ENCODE data around the gene TUBB2B.
"Not testable (repeated sequence)": the region's sequence is repeated elsewhere in the genome, so short reads cannot be mapped to it uniquely, and the experiment has no call there.

TUBB2B gene

DNA sequence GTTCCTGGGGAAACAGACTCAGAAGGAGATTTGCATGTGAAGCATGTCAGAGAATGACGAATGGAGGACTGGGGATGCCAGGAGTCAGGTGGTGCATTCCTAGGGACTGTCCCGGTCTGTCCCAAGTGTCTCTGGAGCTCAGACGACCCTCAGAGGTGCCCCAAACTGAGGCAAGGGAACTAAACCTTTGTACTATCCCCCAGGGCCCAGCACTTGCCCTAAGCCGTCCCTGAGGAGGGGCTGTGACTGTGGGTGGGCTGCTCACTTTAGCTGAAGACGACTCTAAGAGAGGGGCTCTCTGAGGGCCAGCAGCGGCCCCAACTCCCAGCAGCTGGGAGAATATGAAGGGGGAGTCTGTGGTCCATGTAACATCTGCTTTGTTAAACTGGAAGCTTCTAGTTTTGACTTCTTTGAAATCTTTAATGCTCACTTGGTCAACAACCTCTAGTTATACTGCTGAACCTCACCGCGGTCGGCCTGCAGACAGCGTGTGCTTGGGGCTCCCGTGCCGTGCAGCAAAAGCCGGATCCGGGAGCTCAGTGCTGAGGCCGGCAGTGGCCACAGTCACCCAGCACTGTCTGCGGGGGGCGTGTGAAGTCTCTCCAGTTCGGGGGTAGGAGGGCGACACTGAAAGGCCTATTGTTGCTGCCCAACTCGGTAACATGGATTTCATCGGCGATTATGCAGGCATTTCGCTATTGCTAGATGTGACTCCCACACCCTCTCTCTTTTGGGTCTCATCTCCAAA is 34.2 kb downstream of the TUBB2B start:
- TF ChIP-seq, protein P1, sequence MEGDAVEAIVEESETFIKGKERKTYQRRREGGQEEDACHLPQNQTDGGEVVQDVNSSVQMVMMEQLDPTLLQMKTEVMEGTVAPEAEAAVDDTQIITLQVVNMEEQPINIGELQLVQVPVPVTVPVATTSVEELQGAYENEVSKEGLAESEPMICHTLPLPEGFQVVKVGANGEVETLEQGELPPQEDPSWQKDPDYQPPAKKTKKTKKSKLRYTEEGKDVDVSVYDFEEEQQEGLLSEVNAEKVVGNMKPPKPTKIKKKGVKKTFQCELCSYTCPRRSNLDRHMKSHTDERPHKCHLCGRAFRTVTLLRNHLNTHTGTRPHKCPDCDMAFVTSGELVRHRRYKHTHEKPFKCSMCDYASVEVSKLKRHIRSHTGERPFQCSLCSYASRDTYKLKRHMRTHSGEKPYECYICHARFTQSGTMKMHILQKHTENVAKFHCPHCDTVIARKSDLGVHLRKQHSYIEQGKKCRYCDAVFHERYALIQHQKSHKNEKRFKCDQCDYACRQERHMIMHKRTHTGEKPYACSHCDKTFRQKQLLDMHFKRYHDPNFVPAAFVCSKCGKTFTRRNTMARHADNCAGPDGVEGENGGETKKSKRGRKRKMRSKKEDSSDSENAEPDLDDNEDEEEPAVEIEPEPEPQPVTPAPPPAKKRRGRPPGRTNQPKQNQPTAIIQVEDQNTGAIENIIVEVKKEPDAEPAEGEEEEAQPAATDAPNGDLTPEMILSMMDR (conservative IDR thresholded peaks at IDR 0.05; ENCODE audit: control insufficient read depth, insufficient read depth, low read depth, low read length): no peak
- no peak for DNase-seq (ENCODE audit: low read depth)
- no peak overlapping the region for H3K4me3 ChIP-seq (ENCODE audit: control insufficient read depth, low read depth, low read length)

DNA sequence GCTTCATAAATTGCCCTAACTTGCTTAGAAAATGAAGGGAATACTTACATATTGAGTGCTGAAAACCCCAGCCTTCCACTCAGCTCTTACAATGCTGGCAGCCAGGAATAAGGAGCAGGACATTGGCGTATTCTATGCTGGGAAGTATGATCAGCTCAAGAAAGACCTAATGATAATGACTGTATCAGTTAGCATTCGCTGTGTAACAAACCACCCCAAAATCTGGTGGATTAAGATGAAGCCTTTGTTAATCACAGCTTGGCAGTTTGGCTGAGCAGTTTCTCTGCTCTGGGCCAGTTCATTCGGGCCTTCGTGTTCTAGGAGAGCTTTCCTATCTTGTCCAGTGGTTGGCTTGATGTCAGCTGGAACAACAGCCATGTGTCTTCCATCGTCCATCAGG is 36.7 kb downstream of the TUBB2B start:
- DNase-seq (ENCODE audit: low read depth): no peak
- TF ChIP-seq, protein P1 (conservative IDR thresholded peaks at IDR 0.05; ENCODE audit: control insufficient read depth, insufficient read depth, low read depth, low read length): no peak
- H3K4me3 ChIP-seq (ENCODE audit: control insufficient read depth, low read depth, low read length): no peak overlapping the region

DNA sequence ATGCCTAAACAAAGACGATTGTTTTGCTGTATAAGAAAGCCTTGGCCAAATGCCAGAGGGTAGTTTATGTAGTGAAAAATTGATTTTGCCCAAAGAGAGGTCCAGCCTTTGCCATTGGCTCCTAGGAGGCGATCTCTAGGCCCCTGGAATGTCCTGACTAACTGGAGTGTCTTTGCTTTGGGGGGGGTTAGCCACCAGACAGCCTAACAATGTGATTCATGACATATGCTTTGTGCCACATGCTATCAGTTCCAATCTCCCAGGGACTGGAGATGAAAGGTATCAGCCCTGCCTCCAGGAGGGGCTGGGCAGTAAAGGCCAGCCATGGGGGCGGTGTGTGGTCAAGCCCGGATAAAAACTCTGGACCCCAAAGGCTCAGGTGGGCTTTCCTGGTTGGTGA is 37.4 kb downstream of the TUBB2B start:
- TF ChIP-seq, protein P1 (conservative IDR thresholded peaks at IDR 0.05; ENCODE audit: control insufficient read depth, insufficient read depth, low read depth, low read length): no peak

DNA sequence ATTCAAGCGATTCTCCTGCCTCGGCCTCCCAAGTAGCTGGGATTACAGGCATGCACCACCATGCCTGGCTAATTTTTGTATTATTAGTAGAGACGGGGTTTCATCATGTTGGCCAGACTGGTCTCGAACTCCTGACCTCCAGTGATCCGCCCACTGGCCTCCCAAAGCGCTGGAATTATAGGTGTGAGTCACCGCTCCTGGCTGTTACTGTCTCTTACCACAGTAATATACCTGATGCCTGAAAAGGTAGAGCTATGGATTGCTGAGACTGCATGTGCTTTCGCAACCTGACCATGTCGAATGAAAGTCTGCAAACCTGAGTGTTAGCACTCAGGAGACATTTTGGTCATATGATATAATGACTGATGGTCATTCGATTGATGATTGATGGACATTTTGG is 38.3 kb downstream of the TUBB2B start:
- DNase-seq (ENCODE audit: low read depth); H3K4me3 ChIP-seq (ENCODE audit: control insufficient read depth, low read depth, low read length): not testable (repeated sequence)

More for the DNA sequence above, 37.4 kb downstream of the TUBB2B start:
- no peak overlapping the region for H3K4me3 ChIP-seq (ENCODE audit: control insufficient read depth, low read depth, low read length)
- no peak for DNase-seq (ENCODE audit: low read depth)

DNA sequence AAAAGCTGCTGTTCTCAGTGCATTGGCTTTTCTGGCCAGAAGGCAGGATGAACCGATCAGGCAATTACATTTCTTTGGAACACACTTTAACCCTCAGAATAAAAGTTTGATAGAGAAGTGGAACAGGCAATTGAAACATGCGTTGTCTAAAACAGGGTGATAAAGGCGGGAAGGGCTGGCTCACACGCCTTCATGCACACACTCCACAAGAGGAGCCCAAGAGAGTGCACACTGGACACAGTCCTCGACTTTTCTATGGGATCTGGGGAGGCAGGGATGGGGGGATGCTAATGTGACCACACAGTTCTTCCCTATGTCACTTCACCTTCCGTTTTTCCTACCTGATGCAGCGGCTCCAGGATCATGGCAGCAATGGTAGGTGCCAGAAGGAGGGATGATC is 39.2 kb downstream of the TUBB2B start:
- TF ChIP-seq, protein P1 (conservative IDR thresholded peaks at IDR 0.05; ENCODE audit: control insufficient read depth, insufficient read depth, low read depth, low read length): no peak
- no peak overlapping the region for H3K4me3 ChIP-seq (ENCODE audit: control insufficient read depth, low read depth, low read length)
- no peak for DNase-seq (ENCODE audit: low read depth)

DNA sequence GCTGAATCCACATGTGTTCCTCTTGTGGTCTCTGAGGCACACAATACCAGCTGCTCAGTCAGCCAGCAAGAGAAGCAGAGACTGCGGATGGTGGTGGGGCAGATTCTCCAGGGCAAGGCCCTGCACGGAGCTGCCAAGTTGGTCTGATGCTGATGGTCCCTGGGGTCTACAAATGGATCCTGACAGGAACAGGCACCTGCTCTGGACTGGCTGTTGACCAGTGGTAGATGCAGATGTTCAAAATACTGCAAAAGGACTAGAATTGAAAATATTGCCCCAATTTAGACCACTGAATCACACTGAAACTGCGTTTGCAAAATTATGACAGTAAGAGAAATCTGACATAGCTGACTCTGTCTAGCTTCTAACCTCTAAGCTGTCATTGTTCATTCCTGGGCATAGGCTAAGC is 40.5 kb downstream of the TUBB2B start:
- TF ChIP-seq, protein P1 (conservative IDR thresholded peaks at IDR 0.05; ENCODE audit: control insufficient read depth, insufficient read depth, low read depth, low read length): no peak
- no peak overlapping the region for H3K4me3 ChIP-seq (ENCODE audit: control insufficient read depth, low read depth, low read length)
- DNase-seq (ENCODE audit: low read depth): no peak

DNA sequence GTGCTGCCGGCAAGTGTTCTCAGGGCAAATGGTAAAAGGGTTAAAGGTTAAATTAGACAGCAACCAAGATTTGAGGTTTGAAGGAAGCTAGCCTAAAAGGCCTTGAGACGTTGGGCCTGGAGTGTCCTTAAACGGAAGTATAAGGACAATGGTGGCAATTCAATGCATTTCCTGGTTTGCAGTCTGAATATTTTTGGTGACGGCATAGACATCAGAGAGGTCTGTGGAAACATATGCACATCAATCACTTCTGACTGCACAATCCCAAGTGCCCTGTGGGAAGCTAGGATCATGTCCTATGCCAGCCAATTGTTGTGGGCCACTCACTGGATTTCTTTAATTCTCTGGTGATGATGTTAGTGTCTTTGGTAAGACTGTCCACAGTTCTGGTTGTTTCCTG is 44.4 kb downstream of the TUBB2B start:
- no peak for DNase-seq (ENCODE audit: low read depth)
- TF ChIP-seq, protein P1 (conservative IDR thresholded peaks at IDR 0.05; ENCODE audit: control insufficient read depth, insufficient read depth, low read depth, low read length): no peak
- no peak overlapping the region for H3K4me3 ChIP-seq (ENCODE audit: control insufficient read depth, low read depth, low read length)

All from fibroblast of mammary gland (primary cell).